NCI-H2107 treated with DMSO at 0.1 percent for 48 hours (cell line): ENCODE data around the gene TMEM209.
"Not testable (repeated sequence)": the region's sequence is repeated elsewhere in the genome, so short reads cannot be mapped to it uniquely, and the experiment has no call there.

Experiments used
- DNase-seq: peaks from one replicate; lab custom pipeline; 2025; ENCODE audit not compliant: unreplicated experiment; lab: John Stamatoyannopoulos, UW

The TMEM209 gene

GRCh38 chr7:130205084-130205947 lies at the start of gene TMEM209:
Gene TMEM209 (minus strand): TSS chr7:130205406. CDS start chr7:130205375, 31 bp downstream.
- peak; percentile 99 for DNase-seq

- no peak for DNase-seq
These were observed 49.3 kb upstream of the TMEM209 start for GRCh38 chr7:130254555-130254954.

- not testable (repeated sequence) for DNase-seq
These were observed 44.4 kb upstream of the TMEM209 start for GRCh38 chr7:130249626-130250025.

DNA sequence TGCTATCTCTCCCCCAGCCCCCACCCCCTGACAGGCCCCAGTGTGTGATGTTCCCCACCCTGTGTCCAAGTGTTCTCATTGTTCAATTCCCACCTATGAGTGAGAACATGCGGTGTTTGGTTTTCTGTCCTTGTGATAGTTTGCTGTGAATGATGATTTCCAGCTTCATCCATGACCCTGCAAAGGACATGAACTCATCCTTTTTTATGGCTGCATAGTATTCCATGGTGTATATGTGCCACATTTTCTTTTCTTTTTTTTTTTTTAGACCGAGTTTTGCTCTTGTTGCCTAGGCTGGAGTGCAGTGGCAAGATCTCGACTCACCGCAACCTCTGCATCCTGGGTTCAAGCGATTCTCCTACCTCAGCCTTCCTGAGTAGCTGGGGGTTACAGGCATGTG lies 43.6 kb upstream of the TMEM209 start:
- DNase-seq, result not testable (repeated sequence)

- DNase-seq, result not testable (repeated sequence)
These were observed 41.3 kb upstream of the TMEM209 start for GRCh38 chr7:130246491-130246890.

- DNase-seq, result not testable (repeated sequence)
These were observed 38.3 kb upstream of the TMEM209 start for GRCh38 chr7:130243486-130243885.

- DNase-seq, result peak; percentile 49
These were observed 37.2 kb upstream of the TMEM209 start for GRCh38 chr7:130242198-130243014.

DNA sequence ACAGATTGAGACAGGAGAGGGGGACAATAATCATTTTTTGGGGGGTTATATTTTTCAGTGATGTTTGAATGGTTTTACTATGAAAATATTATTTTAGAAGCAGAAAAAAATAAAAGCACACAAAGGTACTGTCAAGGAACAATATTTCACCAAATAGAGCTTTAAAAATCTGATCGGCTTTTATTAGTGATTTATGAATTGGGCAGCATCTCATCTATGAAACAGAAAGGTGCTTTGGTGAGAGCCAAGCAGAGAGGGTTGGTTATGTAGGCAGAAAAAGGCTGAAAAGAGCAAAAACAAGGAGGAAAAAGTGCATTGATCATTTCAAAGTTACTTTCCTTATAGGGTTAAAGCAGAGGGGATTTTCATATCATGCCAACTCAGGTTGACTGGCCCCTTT lies 35.0 kb upstream of the TMEM209 start:
- no peak for DNase-seq

GRCh38 chr7:130236361-130236760 lies 31.2 kb upstream of the TMEM209 start:
- DNase-seq, result not testable (repeated sequence)

DNA sequence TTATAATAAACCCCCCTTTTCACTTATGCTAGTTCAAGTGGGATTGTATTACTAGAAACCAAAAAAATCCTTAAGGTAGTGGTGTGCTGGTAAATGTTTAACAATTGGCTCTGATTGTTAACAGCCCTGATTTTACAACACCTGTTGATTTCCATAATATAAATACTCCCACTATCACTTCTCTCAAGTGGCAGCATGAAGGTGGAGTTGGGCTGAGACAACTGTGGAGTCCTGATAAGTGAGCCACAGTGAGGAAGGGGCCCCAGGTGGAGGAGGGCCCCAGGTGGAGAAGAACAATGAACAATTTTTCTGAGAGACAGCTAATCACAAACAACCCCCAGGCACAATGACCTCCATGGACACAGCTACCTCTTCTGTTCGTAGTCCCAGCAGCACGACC lies 28.9 kb upstream of the TMEM209 start:
- no peak for DNase-seq

GRCh38 chr7:130232209-130232608 lies 27.0 kb upstream of the TMEM209 start:
- DNase-seq, result no peak

- DNase-seq, result no peak
These were observed 26.6 kb upstream of the TMEM209 start for GRCh38 chr7:130231792-130232191.

- DNase-seq, result not testable (repeated sequence)
These were observed 24.8 kb upstream of the TMEM209 start for GRCh38 chr7:130229981-130230380.

GRCh38 chr7:130228840-130229502 lies 23.8 kb upstream of the TMEM209 start:
- DNase-seq, result no peak

- no peak for DNase-seq
These were observed 22.8 kb upstream of the TMEM209 start for GRCh38 chr7:130227883-130228575.

GRCh38 chr7:130226333-130226732 lies 21.1 kb upstream of the TMEM209 start:
- DNase-seq, result no peak

GRCh38 chr7:130224923-130225322 lies 19.7 kb upstream of the TMEM209 start:
- DNase-seq, result not testable (repeated sequence)

DNA sequence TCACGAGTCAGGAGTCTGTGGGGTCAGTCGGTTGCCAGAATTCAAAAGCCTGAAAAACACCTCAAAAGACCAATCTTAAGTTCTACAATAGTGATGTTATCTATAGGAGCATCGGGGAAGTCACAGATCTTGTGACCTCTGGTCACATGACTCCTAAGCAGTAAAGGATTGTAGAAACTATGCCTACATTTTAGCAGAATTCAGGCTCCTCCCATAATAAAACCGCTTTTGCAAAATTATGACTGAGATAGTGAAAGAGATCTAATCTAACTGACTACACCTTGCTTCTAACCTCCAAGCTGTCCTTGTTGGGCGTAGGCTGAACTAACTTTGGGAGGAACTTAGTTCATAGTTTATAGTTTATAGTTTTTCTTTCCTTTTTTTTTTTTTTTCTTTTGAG lies 19.0 kb upstream of the TMEM209 start:
- no peak for DNase-seq

DNA sequence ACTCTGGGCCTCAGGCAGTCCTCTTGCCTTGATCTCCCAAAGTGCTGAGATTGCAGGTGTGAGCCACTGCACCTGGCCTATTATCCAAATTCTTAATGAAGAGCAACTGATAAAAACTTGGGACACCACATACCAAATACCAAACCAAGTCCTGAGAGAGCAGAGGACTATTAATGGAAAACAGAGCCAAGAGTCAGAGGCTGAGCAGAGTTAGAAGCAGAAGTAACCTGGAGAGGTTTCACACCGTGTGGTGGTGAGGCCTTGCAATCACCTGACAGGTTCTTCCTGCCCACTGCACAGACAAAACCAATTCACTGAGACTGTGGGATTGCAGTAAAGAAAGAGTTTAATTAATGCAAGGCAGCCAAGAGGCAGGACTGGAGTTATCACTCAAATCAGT lies 18.4 kb upstream of the TMEM209 start:
- no peak for DNase-seq

DNA sequence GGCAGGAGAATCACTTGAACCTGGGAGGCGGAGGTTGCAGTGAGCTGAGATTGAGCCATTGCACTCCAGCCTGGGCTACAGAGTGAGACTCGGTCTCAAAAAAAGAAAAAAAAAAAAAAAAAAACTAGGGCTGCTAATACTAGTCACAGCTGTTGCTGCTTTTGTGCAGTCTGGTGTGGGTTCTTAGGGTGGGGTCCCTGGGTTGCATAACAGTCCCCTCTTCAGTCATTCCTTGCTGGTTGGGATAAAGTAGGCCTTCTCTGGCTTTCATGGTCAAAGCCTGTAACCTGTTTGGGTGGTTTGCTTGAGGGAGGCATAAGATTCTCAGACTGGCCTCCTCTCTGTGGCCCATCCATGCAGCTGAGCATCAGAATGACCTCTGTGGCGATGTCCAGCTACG lies 16.5 kb upstream of the TMEM209 start:
- no peak for DNase-seq

DNA sequence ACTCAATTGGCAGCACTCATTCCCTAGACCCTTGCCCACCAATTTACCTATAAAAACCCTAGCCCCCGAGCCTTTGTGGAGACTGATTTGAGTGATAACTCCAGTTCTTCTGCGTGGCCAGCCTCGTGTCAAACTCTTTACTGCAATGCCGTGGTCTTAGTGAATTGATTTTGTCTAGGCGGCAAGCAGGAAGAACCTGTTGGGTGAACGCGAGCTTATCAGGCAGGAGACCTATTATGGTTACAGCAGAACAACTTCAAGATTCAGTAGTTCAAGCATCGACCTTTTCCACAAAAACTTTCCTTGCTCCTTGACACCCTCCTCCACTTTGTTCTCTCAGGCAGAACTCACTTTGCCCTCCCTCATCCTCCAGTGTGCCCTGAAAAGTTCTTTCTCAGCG lies 14.7 kb upstream of the TMEM209 start:
- no peak for DNase-seq
